ENCODE data around the gene OSTF1.

Gene OSTF1

GRCh38 chr9:75121914-75122558 is 33.7 kb downstream of the OSTF1 start:
- DNase-seq (ENCODE audit: low spot score), result no peak

GRCh38 chr9:75123696-75124095 is 35.4 kb downstream of the OSTF1 start:
- DNase-seq (ENCODE audit: low spot score), result no peak

- peak; percentile 25 for DNase-seq (ENCODE audit: low spot score)
Observed at GRCh38 chr9:75128535-75128934, 40.2 kb downstream of the OSTF1 start.

- DNase-seq (ENCODE audit: low spot score), result no peak
Observed at GRCh38 chr9:75130172-75130571, 41.9 kb downstream of the OSTF1 start.

- no peak for DNase-seq (ENCODE audit: low spot score)
Observed at GRCh38 chr9:75130621-75131230, 42.4 kb downstream of the OSTF1 start.

GRCh38 chr9:75131700-75132099 is 43.4 kb downstream of the OSTF1 start:
- no peak for DNase-seq (ENCODE audit: low spot score)

- no peak for DNase-seq (ENCODE audit: low spot score)
Observed at GRCh38 chr9:75132244-75132643, 43.9 kb downstream of the OSTF1 start.

GRCh38 chr9:75133396-75133795 is 45.1 kb downstream of the OSTF1 start:
- no peak for DNase-seq (ENCODE audit: low spot score)

- no peak for DNase-seq (ENCODE audit: low spot score)
Observed at GRCh38 chr9:75134495-75134894, 46.2 kb downstream of the OSTF1 start.

- DNase-seq (ENCODE audit: low spot score), result peak; percentile 57
Observed at GRCh38 chr9:75138260-75139040, 50.1 kb downstream of the OSTF1 start.

GRCh38 chr9:75139201-75139600 is 50.9 kb downstream of the OSTF1 start:
- no peak for DNase-seq (ENCODE audit: low spot score)

GRCh38 chr9:75140261-75140660 is 51.9 kb downstream of the OSTF1 start:
- no peak for DNase-seq (ENCODE audit: low spot score)

GRCh38 chr9:75142202-75142601 is 53.9 kb downstream of the OSTF1 start:
- peak; percentile 27 for DNase-seq (ENCODE audit: low spot score)

- no peak for DNase-seq (ENCODE audit: low spot score)
Observed at GRCh38 chr9:75146229-75146628, 57.9 kb downstream of the OSTF1 start.

GRCh38 chr9:75147638-75148037 is 59.3 kb downstream of the OSTF1 start:
- peak; percentile 70 for DNase-seq (ENCODE audit: low spot score)

GRCh38 chr9:75148561-75148960 is 60.2 kb downstream of the OSTF1 start:
- DNase-seq (ENCODE audit: low spot score), result peak; percentile 80

GRCh38 chr9:75149841-75150241 is 61.5 kb downstream of the OSTF1 start:
- peak; percentile 36 for DNase-seq (ENCODE audit: low spot score)

GRCh38 chr9:75150512-75150911 is 62.2 kb downstream of the OSTF1 start:
- no peak for DNase-seq (ENCODE audit: low spot score)

- peak; percentile 76 for DNase-seq (ENCODE audit: low spot score)
Observed at GRCh38 chr9:75152416-75152815, 64.1 kb downstream of the OSTF1 start.

GRCh38 chr9:75156858-75157257 is 68.5 kb downstream of the OSTF1 start:
- no peak for DNase-seq (ENCODE audit: low spot score)

GRCh38 chr9:75161116-75161857 is 73.0 kb downstream of the OSTF1 start:
- DNase-seq (ENCODE audit: low spot score), result no peak

- no peak for DNase-seq (ENCODE audit: low spot score)
Observed at GRCh38 chr9:75163764-75164163, 75.5 kb downstream of the OSTF1 start.

GRCh38 chr9:75164573-75164972 is 76.3 kb downstream of the OSTF1 start:
- DNase-seq (ENCODE audit: low spot score), result no peak
